H9 (cell line): ENCODE data around the gene HHLA2. TPM values are rescaled to one million over a fixed set of nuclear protein-coding genes. Genes with fewer than 3 reads are reported as not detected.

ENCODE experiments used
- DNase-seq: peaks from one replicate; pipeline ENCODE4 v3.0.0-alpha.2; 2017
- H2AFZ ChIP-seq: one replicate; pipeline ENCODE4 v1.6.1; 2013; ENCODE audit warnings: mild to moderate bottlenecking, low read length, control low read depth, moderate library complexity
- H2AK5ac ChIP-seq: 2 replicates; pipeline ENCODE4 v1.6.1; 2013; ENCODE audit warnings: low read length, control low read depth, mixed read lengths; ENCODE audit not compliant: insufficient read length
- H2BK120ac ChIP-seq: one replicate; pipeline ENCODE4 v1.6.1; 2013; ENCODE audit warnings: low read depth, mild to moderate bottlenecking, low read length, control low read depth, inconsistent platforms; ENCODE audit not compliant: poor library complexity, severe bottlenecking
- H2BK12ac ChIP-seq: 2 replicates; pipeline ENCODE4 v1.6.1; 2013; ENCODE audit warnings: low read length, control low read depth, mixed read lengths, low read depth; ENCODE audit not compliant: insufficient read length
- H2BK15ac ChIP-seq: 2 replicates; pipeline ENCODE4 v1.6.1; 2013; ENCODE audit warnings: low read depth, low read length, control low read depth
- H2BK20ac ChIP-seq: one replicate; pipeline ENCODE4 v1.6.1; 2013; ENCODE audit warnings: low read depth, mild to moderate bottlenecking, low read length, control low read depth, inconsistent platforms; ENCODE audit not compliant: poor library complexity, severe bottlenecking
- H2BK5ac ChIP-seq: 2 replicates; pipeline ENCODE4 v1.6.1; 2013; ENCODE audit warnings: low read length, control low read depth, mixed read lengths; ENCODE audit not compliant: insufficient read length
- H3K14ac ChIP-seq: 2 replicates; pipeline ENCODE4 v1.6.1; 2013; ENCODE audit warnings: low read length, control low read depth; ENCODE audit not compliant: insufficient read depth
- H3K18ac ChIP-seq: 2 replicates; pipeline ENCODE4 v1.6.1; 2013; ENCODE audit warnings: low read depth, mild to moderate bottlenecking, mixed read lengths, low read length, control low read depth; ENCODE audit not compliant: insufficient read length
- H3K23ac ChIP-seq: 2 replicates; pipeline ENCODE4 v1.6.1; 2013; ENCODE audit warnings: low read length, control low read depth, mixed read lengths, low read depth; ENCODE audit not compliant: insufficient read length
- H3K23me2 ChIP-seq: 2 replicates; pipeline ENCODE4 v1.6.1; 2013; ENCODE audit warnings: low read depth, mild to moderate bottlenecking, mixed read lengths, low read length, control low read depth; ENCODE audit not compliant: insufficient read length, poor library complexity, severe bottlenecking
- H3K27ac ChIP-seq: 2 replicates; pipeline ENCODE4 v1.5.1; 2013; ENCODE audit warnings: low read length, control low read depth, mixed read lengths, low read depth; ENCODE audit not compliant: insufficient read length
- H3K27me3 ChIP-seq: 2 replicates; pipeline ENCODE4 v1.6.1; 2013; ENCODE audit warnings: low read length, control low read depth, inconsistent platforms; ENCODE audit not compliant: insufficient read depth
- H3K4ac ChIP-seq: 2 replicates; pipeline ENCODE4 v1.6.1; 2013; ENCODE audit warnings: low read depth, mild to moderate bottlenecking, control low read depth, inconsistent platforms, low read length, moderate library complexity
- H3K4me1 ChIP-seq: 2 replicates; pipeline ENCODE4 v1.6.1; 2013; ENCODE audit warnings: low read length, control low read depth, inconsistent platforms; ENCODE audit not compliant: insufficient read depth
- H3K4me2 ChIP-seq: 2 replicates; pipeline ENCODE4 v1.6.1; 2013; ENCODE audit warnings: low read length, control low read depth, mixed read lengths; ENCODE audit not compliant: insufficient read length, insufficient read depth
- H3K56ac ChIP-seq: 2 replicates; pipeline ENCODE4 v1.6.1; 2013; ENCODE audit warnings: low read depth, mild to moderate bottlenecking, mixed read lengths, low read length, control low read depth; ENCODE audit not compliant: insufficient read length
- H3K79me1 ChIP-seq: 2 replicates; pipeline ENCODE4 v1.6.1; 2013; ENCODE audit warnings: low read depth, mild to moderate bottlenecking, moderate library complexity, low read length, control low read depth, inconsistent platforms; ENCODE audit not compliant: insufficient read depth, poor library complexity, severe bottlenecking
- H3K79me2 ChIP-seq: 2 replicates; pipeline ENCODE4 v1.6.1; 2013; ENCODE audit warnings: low read length, control low read depth, inconsistent platforms; ENCODE audit not compliant: insufficient read depth
- H3K9ac ChIP-seq: 2 replicates; pipeline ENCODE4 v1.6.1; 2013; ENCODE audit warnings: low read length, control low read depth, mixed read lengths; ENCODE audit not compliant: insufficient read length; ENCODE audit errors: extremely low read depth
- H3K9me3 ChIP-seq: one replicate; pipeline ENCODE4 v1.6.1; 2013; ENCODE audit warnings: low read depth, low read length, inconsistent platforms; ENCODE audit not compliant: control insufficient read depth
- H3T11ph ChIP-seq: one replicate; pipeline ENCODE4 v1.6.1; 2013; ENCODE audit warnings: mild to moderate bottlenecking, low read length, control low read depth, inconsistent platforms
- H4K20me1 ChIP-seq: one replicate; pipeline ENCODE4 v1.6.1; 2013; ENCODE audit not compliant: control insufficient read depth, insufficient read length, insufficient read depth
- H4K5ac ChIP-seq: 2 replicates; pipeline ENCODE4 v1.6.1; 2013; ENCODE audit warnings: low read depth, mild to moderate bottlenecking, mixed read lengths, low read length, control low read depth; ENCODE audit not compliant: insufficient read length
- H4K8ac ChIP-seq: replicated peaks from 2 replicates; pipeline ENCODE4 v1.6.1; 2013; ENCODE audit warnings: low read length, control low read depth, mixed read lengths, low read depth; ENCODE audit not compliant: insufficient read length
- H4K91ac ChIP-seq: 2 replicates; pipeline ENCODE4 v1.6.1; 2013; ENCODE audit warnings: low read depth, mild to moderate bottlenecking, moderate library complexity, mixed read lengths, low read length, control low read depth; ENCODE audit not compliant: insufficient read length
- H3K27ac Mint-ChIP-seq, 3 experiments: 2 replicates in 2 of 3; 3 replicates in 1 of 3; pipeline ENCODE4 v1.8.0; 2020 to 2021; ENCODE audit warnings: mixed read lengths in 3 of 3, mild to moderate bottlenecking in 1 of 3, moderate library complexity in 1 of 3
- H3K27me3 Mint-ChIP-seq: 2 replicates; pipeline ENCODE4 v1.8.0; 2021; ENCODE audit warnings: low read depth, mild to moderate bottlenecking, moderate library complexity, mixed read lengths
- H3K36me3 Mint-ChIP-seq, 3 experiments: 2 replicates in 2 of 3; 3 replicates in 1 of 3; pipeline ENCODE4 v1.8.0; 2020 to 2021; ENCODE audit warnings: low read depth in 3 of 3, mixed read lengths in 3 of 3; ENCODE audit not compliant: insufficient read depth in 1 of 3
- H3K4me1 Mint-ChIP-seq, 2 experiments: 2 replicates each; pipeline ENCODE4 v1.8.0; 2020; ENCODE audit warnings: mixed read lengths in 2 of 2
- H3K4me3 Mint-ChIP-seq, 2 experiments: 2 replicates in 1 of 2; 3 replicates in 1 of 2; pipeline ENCODE4 v1.8.0; 2020 to 2021; ENCODE audit warnings: mild to moderate bottlenecking in 2 of 2, mixed read lengths in 2 of 2, moderate library complexity in 1 of 2
- H3K9me3 Mint-ChIP-seq, 2 experiments: 2 replicates in 1 of 2; 3 replicates in 1 of 2; pipeline ENCODE4 v1.8.0; 2020; ENCODE audit warnings: mild to moderate bottlenecking in 2 of 2, mixed read lengths in 2 of 2, moderate library complexity in 1 of 2
- WGBS: extraction: QIAGEN DNeasy Blood & Tissue Kit; methylation state at CpG from one replicate; pipeline ENCODE4 v1.1.7; 2013; ENCODE audit warnings: missing lambda C conversion rate, low lambda C conversion rate, mixed read lengths; ENCODE audit not compliant: insufficient read length; ENCODE audit errors: extremely low coverage; 5-methylcytosine and 5-hydroxymethylcytosine counted together
- total RNA-seq: library from RNA; stranded (reverse); gene quantifications from 2 replicates; pipeline ENCODE4 v1.2.1, GENCODE V29; 2021
- TF ChIP-seq, protein P1 (sequence below): fragments of 200-600 bp; sonication (generic); conservative IDR thresholded peaks from 3 replicates; pipeline ENCODE4 v1.8.0; 2021; ENCODE audit warnings: antibody characterized with exemption, mild to moderate bottlenecking

The HHLA2 gene
- total RNA-seq, 1 experiment from 2014 or later, result not detected

- Histone ChIP-seq H3K79me2 (no peaks in the 10 kb centered on the region), H2BK12ac (no peak overlapping the region), H3K23ac (no peak overlapping the region), H3K14ac (no peak overlapping the region), H3K79me1 (no peaks in the 10 kb centered on the region), H3K23me2 (no peaks in the 10 kb centered on the region), H3T11ph (no peak overlapping the region), H2BK15ac (no peak overlapping the region), H4K20me1 (no peaks in the 10 kb centered on the region), H2AK5ac (no peak overlapping the region), H4K8ac (no peak overlapping the region), H3K27ac (no peak overlapping the region), H2BK20ac (no peak overlapping the region), H4K5ac (no peak overlapping the region), H3K56ac (no peak overlapping the region), H2BK5ac (no peak overlapping the region), H3K18ac (no peak overlapping the region), H2AFZ (no peak overlapping the region), H4K91ac (no peak overlapping the region), H3K4me2 (no peak overlapping the region), H3K9me3 (no peaks in the 10 kb centered on the region), H3K4ac (no peak overlapping the region), H2BK120ac (no peak overlapping the region), H3K4me1 (no peaks in the 10 kb centered on the region), H3K27me3 (no peaks in the 10 kb centered on the region), H3K9ac (no peak overlapping the region)
- H3K36me3 Mint-ChIP-seq, result no peaks in the 10 kb centered on the region
- no peak overlapping the region for H3K27ac Mint-ChIP-seq
- H3K4me1 Mint-ChIP-seq, result no peaks in the 10 kb centered on the region
- no peaks in the 10 kb centered on the region for H3K27me3 Mint-ChIP-seq
- TF ChIP-seq, protein P1, sequence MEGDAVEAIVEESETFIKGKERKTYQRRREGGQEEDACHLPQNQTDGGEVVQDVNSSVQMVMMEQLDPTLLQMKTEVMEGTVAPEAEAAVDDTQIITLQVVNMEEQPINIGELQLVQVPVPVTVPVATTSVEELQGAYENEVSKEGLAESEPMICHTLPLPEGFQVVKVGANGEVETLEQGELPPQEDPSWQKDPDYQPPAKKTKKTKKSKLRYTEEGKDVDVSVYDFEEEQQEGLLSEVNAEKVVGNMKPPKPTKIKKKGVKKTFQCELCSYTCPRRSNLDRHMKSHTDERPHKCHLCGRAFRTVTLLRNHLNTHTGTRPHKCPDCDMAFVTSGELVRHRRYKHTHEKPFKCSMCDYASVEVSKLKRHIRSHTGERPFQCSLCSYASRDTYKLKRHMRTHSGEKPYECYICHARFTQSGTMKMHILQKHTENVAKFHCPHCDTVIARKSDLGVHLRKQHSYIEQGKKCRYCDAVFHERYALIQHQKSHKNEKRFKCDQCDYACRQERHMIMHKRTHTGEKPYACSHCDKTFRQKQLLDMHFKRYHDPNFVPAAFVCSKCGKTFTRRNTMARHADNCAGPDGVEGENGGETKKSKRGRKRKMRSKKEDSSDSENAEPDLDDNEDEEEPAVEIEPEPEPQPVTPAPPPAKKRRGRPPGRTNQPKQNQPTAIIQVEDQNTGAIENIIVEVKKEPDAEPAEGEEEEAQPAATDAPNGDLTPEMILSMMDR, result no peak
- H3K9me3 Mint-ChIP-seq, result no peaks in the 10 kb centered on the region
- no CpG with 5 or more reads among the region's 3 CpGs for WGBS
- no peak overlapping the region for H3K4me3 Mint-ChIP-seq
- DNase-seq, result no peak
Observed at GRCh38 chr3:108331792-108332191, 35.4 kb downstream of the HHLA2 start.
